ENCODE measurements around the gene LRRC4C.

Gene LRRC4C

GRCh38 chr11:40291329-40291728 lies 1168.1 kb downstream of the LRRC4C start:
- Histone ChIP-seq H3K27me3 (ENCODE audit: control insufficient read depth, insufficient read depth, low read length, poor library complexity, severe bottlenecking) (peaks cover 11% of the 10 kb centered on the region), H3K27ac (ENCODE audit: insufficient read depth, low read depth, low read length, poor library complexity, severe bottlenecking) (no peak overlapping the region), H3K36me3 (ENCODE audit: control insufficient read depth, insufficient read depth, low read length) (no peaks in the 10 kb centered on the region), H3K4me1 (ENCODE audit: control insufficient read depth, insufficient read depth, low read length) (peaks cover 8% of the 10 kb centered on the region), H3K4me3 (ENCODE audit: insufficient read depth, low read depth, low read length) (peak overlapping the region; percentile 20), H3K9me3 (ENCODE audit: control insufficient read depth, low read length) (no peaks in the 10 kb centered on the region)
- 85 to 100% methylated on average over 1 to 3 of the region's 3 CpGs for WGBS, 2 experiments

- peaks cover 8% of the 10 kb centered on the region for H3K4me1 ChIP-seq (ENCODE audit: control insufficient read depth, insufficient read depth, low read length)
- H3K36me3 ChIP-seq (ENCODE audit: control insufficient read depth, insufficient read depth, low read length), result no peaks in the 10 kb centered on the region
- H3K9me3 ChIP-seq (ENCODE audit: control insufficient read depth, low read length), result no peaks in the 10 kb centered on the region
- H3K27me3 ChIP-seq (ENCODE audit: control insufficient read depth, insufficient read depth, low read length, poor library complexity, severe bottlenecking), result peaks cover 11% of the 10 kb centered on the region
- 71 to 96% methylated on average over 2 of the region's 2 CpGs for WGBS, 2 experiments
- no peak overlapping the region for H3K27ac ChIP-seq (ENCODE audit: insufficient read depth, low read depth, low read length, poor library complexity, severe bottlenecking)
- no peak overlapping the region for H3K4me3 ChIP-seq (ENCODE audit: insufficient read depth, low read depth, low read length)
Observed at GRCh38 chr11:40290171-40290631, 1169.3 kb downstream of the LRRC4C start.

- Histone ChIP-seq H3K27ac (ENCODE audit: insufficient read depth, low read depth, low read length, poor library complexity, severe bottlenecking) (no peak overlapping the region), H3K27me3 (ENCODE audit: control insufficient read depth, insufficient read depth, low read length, poor library complexity, severe bottlenecking) (peaks cover 11% of the 10 kb centered on the region), H3K36me3 (ENCODE audit: control insufficient read depth, insufficient read depth, low read length) (no peaks in the 10 kb centered on the region), H3K4me1 (ENCODE audit: control insufficient read depth, insufficient read depth, low read length) (peaks cover 8% of the 10 kb centered on the region), H3K9me3 (ENCODE audit: control insufficient read depth, low read length) (no peaks in the 10 kb centered on the region), H3K4me3 (ENCODE audit: insufficient read depth, low read depth, low read length) (no peak overlapping the region)
- 88 to 89% methylated on average over 2 of the region's 2 CpGs for WGBS, 2 experiments
Observed at GRCh38 chr11:40289370-40289769, 1170.1 kb downstream of the LRRC4C start.

GRCh38 chr11:40287916-40288803 lies 1171.3 kb downstream of the LRRC4C start:
- Histone ChIP-seq H3K27ac (ENCODE audit: insufficient read depth, low read depth, low read length, poor library complexity, severe bottlenecking) (no peak overlapping the region), H3K27me3 (ENCODE audit: control insufficient read depth, insufficient read depth, low read length, poor library complexity, severe bottlenecking) (peaks cover 11% of the 10 kb centered on the region), H3K4me1 (ENCODE audit: control insufficient read depth, insufficient read depth, low read length) (peaks cover 8% of the 10 kb centered on the region), H3K4me3 (ENCODE audit: insufficient read depth, low read depth, low read length) (no peak overlapping the region), H3K36me3 (ENCODE audit: control insufficient read depth, insufficient read depth, low read length) (no peaks in the 10 kb centered on the region), H3K9me3 (ENCODE audit: control insufficient read depth, low read length) (no peaks in the 10 kb centered on the region)
- 86 to 88% methylated on average over 3 of the region's 5 CpGs for WGBS, 2 experiments

GRCh38 chr11:40286137-40286536 lies 1173.3 kb downstream of the LRRC4C start:
- no peak overlapping the region for H3K27ac ChIP-seq (ENCODE audit: insufficient read depth, low read depth, low read length, poor library complexity, severe bottlenecking)
- 95 to 100% methylated on average over 2 of the region's 2 CpGs for WGBS, 2 experiments
- no peaks in the 10 kb centered on the region for H3K36me3 ChIP-seq (ENCODE audit: control insufficient read depth, insufficient read depth, low read length)

GRCh38 chr11:40285558-40285957 lies 1173.9 kb downstream of the LRRC4C start:
- Histone ChIP-seq H3K9me3 (ENCODE audit: control insufficient read depth, low read length) (no peaks in the 10 kb centered on the region), H3K27ac (ENCODE audit: insufficient read depth, low read depth, low read length, poor library complexity, severe bottlenecking) (no peak overlapping the region), H3K4me1 (ENCODE audit: control insufficient read depth, insufficient read depth, low read length) (peaks cover 9% of the 10 kb centered on the region), H3K27me3 (ENCODE audit: control insufficient read depth, insufficient read depth, low read length, poor library complexity, severe bottlenecking) (no peaks in the 10 kb centered on the region), H3K4me3 (ENCODE audit: insufficient read depth, low read depth, low read length) (no peak overlapping the region), H3K36me3 (ENCODE audit: control insufficient read depth, insufficient read depth, low read length) (no peaks in the 10 kb centered on the region)
- 95 to 96% methylated on average over 2 of the region's 2 CpGs for WGBS, 2 experiments

More at GRCh38 chr11:40286137-40286536, 1173.3 kb downstream of the LRRC4C start:
- Histone ChIP-seq H3K4me3 (ENCODE audit: insufficient read depth, low read depth, low read length) (no peak overlapping the region), H3K4me1 (ENCODE audit: control insufficient read depth, insufficient read depth, low read length) (peaks cover 3% of the 10 kb centered on the region), H3K27me3 (ENCODE audit: control insufficient read depth, insufficient read depth, low read length, poor library complexity, severe bottlenecking) (no peaks in the 10 kb centered on the region), H3K9me3 (ENCODE audit: control insufficient read depth, low read length) (no peaks in the 10 kb centered on the region)

GRCh38 chr11:40281052-40281580 lies 1178.3 kb downstream of the LRRC4C start:
- H3K9me3 ChIP-seq (ENCODE audit: control insufficient read depth, low read length), result no peaks in the 10 kb centered on the region
- no peaks in the 10 kb centered on the region for H3K27me3 ChIP-seq (ENCODE audit: control insufficient read depth, insufficient read depth, low read length, poor library complexity, severe bottlenecking)
- peak overlapping the region; percentile 71 for H3K27ac ChIP-seq (ENCODE audit: insufficient read depth, low read depth, low read length, poor library complexity, severe bottlenecking)
- 73 to 74% methylated on average over 6 of the region's 6 CpGs for WGBS, 2 experiments
- H3K4me3 ChIP-seq (ENCODE audit: insufficient read depth, low read depth, low read length), result no peak overlapping the region
- H3K4me1 ChIP-seq (ENCODE audit: control insufficient read depth, insufficient read depth, low read length), result peaks cover 15% of the 10 kb centered on the region
- no peaks in the 10 kb centered on the region for H3K36me3 ChIP-seq (ENCODE audit: control insufficient read depth, insufficient read depth, low read length)

GRCh38 chr11:40280159-40281051 lies 1179.0 kb downstream of the LRRC4C start:
- no peaks in the 10 kb centered on the region for H3K36me3 ChIP-seq (ENCODE audit: control insufficient read depth, insufficient read depth, low read length)
- peaks cover 15% of the 10 kb centered on the region for H3K4me1 ChIP-seq (ENCODE audit: control insufficient read depth, insufficient read depth, low read length)
- no peaks in the 10 kb centered on the region for H3K27me3 ChIP-seq (ENCODE audit: control insufficient read depth, insufficient read depth, low read length, poor library complexity, severe bottlenecking)
- no peaks in the 10 kb centered on the region for H3K9me3 ChIP-seq (ENCODE audit: control insufficient read depth, low read length)
- peak overlapping the region; percentile 71 for H3K27ac ChIP-seq (ENCODE audit: insufficient read depth, low read depth, low read length, poor library complexity, severe bottlenecking)
- WGBS, 2 experiments, result 82 to 84% methylated on average over 18 of the region's 18 CpGs
- H3K4me3 ChIP-seq (ENCODE audit: insufficient read depth, low read depth, low read length), result no peak overlapping the region

- 92 to 100% methylated on average over 1 of the region's 1 CpG for WGBS, 2 experiments
- Histone ChIP-seq H3K27me3 (ENCODE audit: control insufficient read depth, insufficient read depth, low read length, poor library complexity, severe bottlenecking) (no peaks in the 10 kb centered on the region), H3K36me3 (ENCODE audit: control insufficient read depth, insufficient read depth, low read length) (no peaks in the 10 kb centered on the region), H3K4me1 (ENCODE audit: control insufficient read depth, insufficient read depth, low read length) (peaks cover 18% of the 10 kb centered on the region), H3K27ac (ENCODE audit: insufficient read depth, low read depth, low read length, poor library complexity, severe bottlenecking) (no peak overlapping the region), H3K9me3 (ENCODE audit: control insufficient read depth, low read length) (no peaks in the 10 kb centered on the region), H3K4me3 (ENCODE audit: insufficient read depth, low read depth, low read length) (no peak overlapping the region)
Observed at GRCh38 chr11:40276960-40277359, 1182.5 kb downstream of the LRRC4C start.

GRCh38 chr11:40274017-40274416 lies 1185.4 kb downstream of the LRRC4C start:
- WGBS, 2 experiments, result 96 to 100% methylated on average over 1 to 2 of the region's 3 CpGs

More at GRCh38 chr11:40274017-40274416, 1185.4 kb downstream of the LRRC4C start:
- H3K4me3 ChIP-seq (ENCODE audit: insufficient read depth, low read depth, low read length), result no peak overlapping the region
- no peaks in the 10 kb centered on the region for H3K27me3 ChIP-seq (ENCODE audit: control insufficient read depth, insufficient read depth, low read length, poor library complexity, severe bottlenecking)
- H3K27ac ChIP-seq (ENCODE audit: insufficient read depth, low read depth, low read length, poor library complexity, severe bottlenecking), result no peak overlapping the region
- peaks cover 3% of the 10 kb centered on the region for H3K4me1 ChIP-seq (ENCODE audit: control insufficient read depth, insufficient read depth, low read length)
- no peaks in the 10 kb centered on the region for H3K9me3 ChIP-seq (ENCODE audit: control insufficient read depth, low read length)
- no peaks in the 10 kb centered on the region for H3K36me3 ChIP-seq (ENCODE audit: control insufficient read depth, insufficient read depth, low read length)
